Kidney capillary endothelial cell (primary cell): ENCODE measurements around the gene OSER1.
"Not testable (repeated sequence)": the region's sequence is repeated elsewhere in the genome, so short reads cannot be mapped to it uniquely, and the experiment has no call there.

Experiments
- DNase-seq: peaks from one replicate; pipeline ENCODE4 v3.0.0-alpha.2; 2018; ENCODE audit warnings: low spot score

The OSER1 gene

GRCh38 chr20:44210406-44211176 lies at the start of gene OSER1:
Gene OSER1 (minus strand): TSS chr20:44210771. CDS start chr20:44206957, 3,814 bp downstream.
- DNase-seq = peak; percentile 96

- DNase-seq = no peak
Observed at GRCh38 chr20:44258226-44258890, 47.8 kb upstream of the OSER1 start.

- no peak for DNase-seq
Observed at GRCh38 chr20:44256961-44257360, 46.4 kb upstream of the OSER1 start.

DNA sequence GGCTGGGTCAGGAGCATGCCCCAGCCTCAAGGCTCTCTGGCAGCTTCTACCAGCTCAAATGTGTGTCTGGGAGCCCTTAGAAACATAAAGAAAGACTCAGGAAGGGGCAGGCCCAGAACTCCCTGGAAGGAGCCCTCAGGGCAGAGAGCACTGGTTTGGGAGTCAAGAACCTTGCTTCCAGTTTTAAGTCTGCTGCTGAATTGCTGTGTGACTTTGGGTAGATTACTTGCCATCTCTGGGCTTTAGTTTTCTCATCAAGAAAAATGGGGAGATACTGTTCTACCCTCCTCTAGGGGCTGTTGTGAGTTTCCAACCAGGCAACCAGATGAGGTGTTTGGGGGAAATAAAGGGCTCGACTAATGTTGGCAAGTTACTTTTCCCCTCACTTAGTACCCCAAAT lies 45.4 kb upstream of the OSER1 start:
- DNase-seq = no peak

GRCh38 chr20:44254073-44254472 lies 43.5 kb upstream of the OSER1 start:
- no peak for DNase-seq

GRCh38 chr20:44253528-44253927 lies 43.0 kb upstream of the OSER1 start:
- no peak for DNase-seq

DNA sequence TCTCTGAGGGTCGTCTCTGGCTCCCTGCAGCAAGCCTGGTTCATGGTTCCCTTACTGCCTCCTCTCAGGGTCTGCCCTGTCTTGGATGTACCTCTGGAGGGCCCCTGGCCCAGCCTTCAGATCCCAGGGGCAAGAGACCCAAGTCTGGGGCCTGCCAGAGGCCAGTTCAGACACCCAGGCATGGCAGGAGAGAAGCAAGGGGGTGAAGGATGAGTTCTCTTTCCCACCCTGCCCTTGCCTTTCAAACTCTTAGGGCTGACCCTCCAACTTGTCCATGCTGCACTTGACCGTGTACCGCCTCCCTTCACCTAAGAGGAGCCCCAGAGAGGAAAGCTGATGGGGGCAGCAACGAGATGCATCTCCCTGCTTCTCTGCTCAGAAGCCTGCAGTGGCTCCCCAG lies 40.7 kb upstream of the OSER1 start:
- DNase-seq = no peak

DNA sequence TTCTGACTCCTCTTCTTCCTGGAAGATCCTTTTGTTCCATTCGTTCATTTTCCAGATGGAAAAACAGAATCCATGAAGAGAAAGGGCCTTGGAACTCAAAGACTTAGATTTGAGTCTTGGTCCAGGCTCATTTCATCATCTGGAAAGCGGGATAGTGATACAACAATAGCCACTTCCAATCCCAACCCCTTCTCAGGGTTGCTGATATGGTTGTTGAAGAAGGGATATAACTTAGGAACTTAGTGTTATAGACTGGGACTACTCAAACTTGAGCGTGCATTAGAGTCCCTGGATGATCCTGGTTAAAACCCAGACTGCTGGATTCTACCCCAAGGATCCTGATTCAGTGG lies 37.8 kb upstream of the OSER1 start:
- DNase-seq = no peak

- peak; percentile 40 for DNase-seq
Observed at GRCh38 chr20:44247586-44248409, 37.2 kb upstream of the OSER1 start.

DNA sequence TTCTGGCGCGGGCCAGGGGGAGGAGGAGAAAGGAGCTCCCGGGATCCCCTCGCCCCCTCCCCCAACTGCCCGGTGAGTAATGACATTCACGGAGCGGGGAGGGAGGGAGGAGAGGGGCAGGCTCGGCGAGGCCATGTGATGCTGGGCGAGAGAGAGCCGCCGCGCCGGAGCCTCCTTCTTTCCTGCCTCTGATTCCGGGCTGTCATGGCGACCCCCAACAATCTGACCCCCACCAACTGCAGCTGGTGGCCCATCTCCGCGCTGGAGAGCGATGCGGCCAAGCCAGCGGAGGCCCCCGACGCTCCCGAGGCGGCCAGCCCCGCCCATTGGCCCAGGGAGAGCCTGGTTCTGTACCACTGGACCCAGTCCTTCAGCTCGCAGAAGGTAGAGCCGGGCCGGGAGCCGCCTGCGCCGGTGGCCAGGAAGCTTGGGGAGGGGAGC lies 36.6 kb upstream of the OSER1 start, which contains the start of gene GDAP1L1:
GDAP1L1 (plus strand) TSS at position 178 of the 441 bp plus-strand sequence; CDS start at position 205, 27 bp downstream.
- peak; percentile 7 for DNase-seq

- DNase-seq = no peak
Observed at GRCh38 chr20:44245977-44246376, 35.4 kb upstream of the OSER1 start.

DNA sequence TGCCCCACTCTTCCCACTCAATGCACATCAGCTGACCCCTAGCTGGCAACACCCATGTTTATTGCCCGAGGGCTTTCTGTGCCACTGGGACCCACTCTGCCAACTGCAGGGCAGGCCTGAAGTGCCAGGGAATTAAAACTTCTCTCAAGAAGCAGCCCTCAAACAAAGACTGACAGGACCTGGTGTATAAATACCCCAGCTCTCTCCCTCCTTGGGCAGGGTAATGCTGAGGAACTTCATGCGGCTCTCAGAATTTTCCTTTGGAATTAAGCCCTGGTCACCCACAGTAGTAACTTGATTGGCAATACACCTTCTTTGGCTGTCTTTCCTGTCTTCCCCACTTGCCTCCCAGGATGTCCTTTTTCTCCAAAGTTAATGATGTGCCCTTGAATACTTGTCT lies 31.2 kb upstream of the OSER1 start:
- DNase-seq = no peak

DNA sequence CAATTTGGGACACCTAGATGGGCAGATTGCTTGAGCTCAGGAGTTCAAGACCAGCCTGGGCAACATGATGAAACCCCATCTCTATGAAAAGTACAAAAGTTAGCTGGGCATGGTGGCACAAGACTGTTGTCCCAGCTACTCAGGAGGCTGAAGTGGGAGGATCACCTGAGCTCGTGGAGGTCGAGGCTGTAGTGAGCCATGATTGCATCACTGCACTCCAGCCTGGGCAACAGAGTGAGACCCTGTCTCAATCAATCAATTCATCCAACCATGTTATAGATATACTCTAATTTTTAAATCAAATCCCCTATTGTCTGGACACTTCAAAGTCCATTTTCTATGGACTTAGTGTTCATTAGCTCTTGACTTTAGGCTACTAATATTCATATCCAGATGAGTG lies 26.3 kb upstream of the OSER1 start:
- not testable (repeated sequence) for DNase-seq

- DNase-seq = no peak
Observed at GRCh38 chr20:44235702-44236101, 25.1 kb upstream of the OSER1 start.

GRCh38 chr20:44234566-44235317 lies 24.2 kb upstream of the OSER1 start:
- DNase-seq = no peak

DNA sequence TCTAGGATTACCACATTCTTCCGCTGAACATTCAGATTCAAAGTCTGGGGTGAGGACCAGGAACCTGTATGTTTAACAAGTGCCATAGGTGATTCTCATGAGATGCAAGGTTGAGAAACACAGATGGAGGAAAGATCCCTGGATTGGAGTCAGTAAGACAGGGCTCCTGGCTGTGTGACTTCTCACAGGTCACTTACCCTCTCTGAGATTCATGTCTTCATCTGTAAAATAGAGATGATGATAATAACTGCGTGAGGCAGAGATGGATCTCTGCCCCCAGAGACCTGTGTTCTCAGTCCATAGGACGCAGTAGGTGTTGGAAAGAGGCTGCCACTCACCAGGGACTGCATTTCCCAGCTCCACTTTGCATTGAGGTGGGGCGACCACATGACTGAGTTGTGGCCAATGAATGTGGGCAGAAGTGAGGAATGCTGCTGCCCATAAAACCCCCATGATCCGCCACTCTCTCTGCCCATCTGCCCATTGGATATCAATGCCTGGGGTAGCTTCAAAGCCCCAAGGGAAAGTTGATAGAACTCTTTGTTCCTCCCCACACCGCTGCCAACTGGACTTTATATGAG lies 23.0 kb upstream of the OSER1 start:
- DNase-seq = no peak

- DNase-seq = not testable (repeated sequence)
Observed at GRCh38 chr20:44232469-44232856, 21.9 kb upstream of the OSER1 start.

DNA sequence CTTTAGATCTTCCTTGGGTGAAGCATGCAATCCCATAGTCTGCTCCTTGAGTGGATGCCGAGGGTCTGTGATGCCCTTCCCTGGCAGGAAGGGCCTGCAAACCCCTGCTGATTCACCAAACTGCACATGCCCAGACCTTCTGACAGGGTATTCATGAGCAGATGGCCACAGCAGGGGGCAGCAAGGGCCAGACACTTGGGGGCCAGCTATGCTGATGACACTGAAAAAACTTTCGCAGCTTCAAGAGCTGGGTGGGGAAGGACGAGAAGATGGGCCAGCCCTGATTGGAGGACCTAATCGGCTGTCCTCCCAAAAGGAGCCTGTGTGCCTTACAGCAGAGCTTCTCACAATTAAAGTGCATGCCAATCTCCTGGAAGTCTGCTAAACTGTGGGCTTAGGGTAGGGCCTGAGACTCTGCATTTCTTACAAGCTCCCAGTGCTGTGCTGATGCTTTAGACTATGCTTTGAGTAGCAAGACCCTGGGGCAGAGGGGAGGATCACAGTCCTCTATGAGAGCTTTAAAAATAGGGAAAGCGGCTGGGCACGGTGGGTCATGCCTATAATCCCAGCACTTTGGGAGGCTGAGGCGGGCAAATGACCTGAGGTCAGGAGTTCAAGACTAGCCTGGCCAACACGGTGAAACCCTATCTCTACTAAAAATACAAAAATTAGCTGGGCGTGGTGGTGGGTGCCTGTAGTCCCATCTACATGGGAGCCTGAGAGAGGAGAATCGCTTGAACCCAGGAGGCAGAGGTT lies 21.3 kb upstream of the OSER1 start:
- DNase-seq = no peak

GRCh38 chr20:44231193-44231592 lies 20.6 kb upstream of the OSER1 start:
- DNase-seq = no peak

GRCh38 chr20:44228465-44229258 lies 18.1 kb upstream of the OSER1 start:
- DNase-seq = no peak
